ENCODE measurements around the gene ELMO3. TPM values are rescaled to one million over a fixed set of nuclear protein-coding genes. Genes with fewer than 3 reads are reported as not detected.
A peak's percentile ranks its signal among the peaks of the same experiment; 100 is the strongest.

ELMO3 gene
- total RNA-seq, 1 experiment from 2014 or later: 45.8 TPM

GRCh38 chr16:67228034-67228785 lies 29.3 kb downstream of the ELMO3 start:
- CTCF ChIA-PET: interaction anchor here (0.6 to 2.5 kb wide), 3 partner anchors 8 to 30 kb away, joined by 5 to 10 read pairs (median 9); no protein-coding TSS in a partner anchor
- H3K36me3 ChIP-seq (ENCODE audit: control insufficient read depth in 1 of 2, insufficient read depth in 2 of 2, low read length in 2 of 2): peaks cover 18 to 37% of the 10 kb centered on the region in 2 experiments; a peak in 3 of 4 replicates
- no peaks in the 10 kb centered on the region for H3K9me2 ChIP-seq (ENCODE audit: insufficient read depth)
- ATAC-seq: no peak
- TF ChIP-seq ZNF274 (IDR thresholded peaks at IDR 0.05; ENCODE audit: low read depth, low read length) (no peak), ATF3 (IDR thresholded peaks at IDR 0.05) (no peak), SRF (IDR thresholded peaks at IDR 0.05; ENCODE audit: low read depth) (no peak), RAD21 (IDR thresholded peaks at IDR 0.05; ENCODE audit: low read depth) (no peak), TCF7L2 (IDR thresholded peaks at IDR 0.05; ENCODE audit: borderline replicate concordance, extremely low read depth, insufficient read depth, insufficient read length) (no peak), SIN3A (IDR thresholded peaks at IDR 0.05; ENCODE audit: low read depth) (no peak), FOSL1 (IDR thresholded peaks at IDR 0.05; ENCODE audit: low read depth) (no peak), EZH2 (IDR thresholded peaks at IDR 0.05) (no peak), CBX3 (IDR thresholded peaks at IDR 0.05; ENCODE audit: low read depth) (no peak)
- H3K27me3 ChIP-seq (ENCODE audit: insufficient read depth, low read length): no peaks in the 10 kb centered on the region
- RAD21 ChIA-PET (ENCODE audit: low non-redundant PET in 1 of 2, low total read pairs in 2 of 2, uncharacterized antibody in 2 of 2, unreplicated experiment in 2 of 2): no interaction called here
- POLR2A ChIA-PET: interaction anchor here (0.8 to 1.4 kb wide), 3 partner anchors 8 to 16 kb away, joined by 3 to 5 read pairs (median 3); no protein-coding TSS in a partner anchor
- intact Hi-C loops (cut with micrococcal nuclease): no loop called here
- DNase-seq (ENCODE audit: low read depth, low spot score): no peak
- no peak overlapping the region for H3K27ac ChIP-seq (ENCODE audit: low read depth, low read length)
- peaks cover 6 to 18% of the 10 kb centered on the region in 2 experiments; a peak in 3 of 4 replicates for H3K4me1 ChIP-seq (ENCODE audit: control insufficient read depth in 1 of 2, insufficient read depth in 2 of 2, low read length in 2 of 2)
- no peaks in the 10 kb centered on the region for H3K9me3 ChIP-seq (ENCODE audit: control insufficient read depth in 1 of 2, insufficient read depth in 1 of 2, low read depth in 1 of 2, low read length in 2 of 2)
- H3K4me3 ChIP-seq (replicated peaks in 1 of 2; ENCODE audit: low read depth in 1 of 2, low read length in 2 of 2): peak overlapping the region; percentile 80 to 88
- peak overlapping the region; percentile 88 for H3K4me2 ChIP-seq (ENCODE audit: low read length)
- no peaks in the 10 kb centered on the region for H4K20me1 ChIP-seq (ENCODE audit: insufficient read depth)
- peak overlapping the region; percentile 80 for H3K9ac ChIP-seq (ENCODE audit: low read length)
- H2AFZ ChIP-seq (ENCODE audit: low read depth, low read length, poor library complexity, severe bottlenecking): no peak overlapping the region
- peaks cover 18% of the 10 kb centered on the region for H3K79me2 ChIP-seq (ENCODE audit: insufficient read depth, low read length)
- BruUV-seq (replicated peaks): no TSS peak

GRCh38 chr16:67228905-67229304 lies 30.0 kb downstream of the ELMO3 start:
- Histone ChIP-seq H3K9me3 (ENCODE audit: control insufficient read depth in 1 of 2, insufficient read depth in 1 of 2, low read depth in 1 of 2, low read length in 2 of 2) (no peaks in the 10 kb centered on the region), H3K9ac (ENCODE audit: low read length) (no peak overlapping the region), H4K20me1 (ENCODE audit: insufficient read depth) (no peaks in the 10 kb centered on the region), H3K4me1 (ENCODE audit: control insufficient read depth in 1 of 2, insufficient read depth in 2 of 2, low read length in 2 of 2) (peaks cover 6 to 18% of the 10 kb centered on the region in 2 experiments; a peak in 3 of 4 replicates), H3K4me2 (ENCODE audit: low read length) (no peak overlapping the region), H3K9me2 (ENCODE audit: insufficient read depth) (no peaks in the 10 kb centered on the region), H2AFZ (ENCODE audit: low read depth, low read length, poor library complexity, severe bottlenecking) (no peak overlapping the region), H3K79me2 (ENCODE audit: insufficient read depth, low read length) (peaks cover 18% of the 10 kb centered on the region), H3K4me3 (replicated peaks in 1 of 2; ENCODE audit: low read depth in 1 of 2, low read length in 2 of 2) (no peak overlapping the region), H3K27me3 (ENCODE audit: insufficient read depth, low read length) (no peaks in the 10 kb centered on the region), H3K27ac (ENCODE audit: low read depth, low read length) (no peak overlapping the region), H3K36me3 (ENCODE audit: control insufficient read depth in 1 of 2, insufficient read depth in 2 of 2, low read length in 2 of 2) (peaks cover 20 to 41% of the 10 kb centered on the region in 2 experiments; a peak in 3 of 4 replicates)
- ChIA-PET POLR2A (interaction anchor here (1.2 kb wide), 1 partner anchor 16 kb away, joined by 3 read pairs; no protein-coding TSS in a partner anchor), RAD21 (ENCODE audit: low non-redundant PET in 1 of 2, low total read pairs in 2 of 2, uncharacterized antibody in 2 of 2, unreplicated experiment in 2 of 2) (no interaction called here), CTCF (no interaction called here)
- DNase-seq (ENCODE audit: low read depth, low spot score) (no peak), ATAC-seq (no peak)
- no TSS peak for BruUV-seq (replicated peaks)
- intact Hi-C loops (cut with micrococcal nuclease): no loop called here
- TF ChIP-seq RAD21 (IDR thresholded peaks at IDR 0.05; ENCODE audit: low read depth) (no peak), FOSL1 (IDR thresholded peaks at IDR 0.05; ENCODE audit: low read depth) (no peak), SIN3A (IDR thresholded peaks at IDR 0.05; ENCODE audit: low read depth) (no peak), REST (IDR thresholded peaks at IDR 0.05; ENCODE audit: low read depth) (no peak), CTCF (IDR thresholded peaks at IDR 0.05 in 2 of 3, conservative IDR thresholded peaks at IDR 0.05 in 1 of 3; ENCODE audit: borderline replicate concordance in 1 of 3, insufficient read depth in 1 of 3, low read depth in 2 of 3, low read length in 2 of 3) (no peak), EGR1 (IDR thresholded peaks at IDR 0.05; ENCODE audit: low read depth) (no peak), TCF7L2 (IDR thresholded peaks at IDR 0.05; ENCODE audit: borderline replicate concordance, extremely low read depth, insufficient read depth, insufficient read length) (no peak)

Data from HCT116 (cell line).